ENCODE data around the gene RP2. TPM values are rescaled to one million over a fixed set of nuclear protein-coding genes. Genes with fewer than 3 reads are reported as not detected.
A peak's percentile ranks its signal among the peaks of the same experiment; 100 is the strongest.

The RP2 gene
- total RNA-seq, 1 donor from 2014 or later = 6.1 TPM

DNA sequence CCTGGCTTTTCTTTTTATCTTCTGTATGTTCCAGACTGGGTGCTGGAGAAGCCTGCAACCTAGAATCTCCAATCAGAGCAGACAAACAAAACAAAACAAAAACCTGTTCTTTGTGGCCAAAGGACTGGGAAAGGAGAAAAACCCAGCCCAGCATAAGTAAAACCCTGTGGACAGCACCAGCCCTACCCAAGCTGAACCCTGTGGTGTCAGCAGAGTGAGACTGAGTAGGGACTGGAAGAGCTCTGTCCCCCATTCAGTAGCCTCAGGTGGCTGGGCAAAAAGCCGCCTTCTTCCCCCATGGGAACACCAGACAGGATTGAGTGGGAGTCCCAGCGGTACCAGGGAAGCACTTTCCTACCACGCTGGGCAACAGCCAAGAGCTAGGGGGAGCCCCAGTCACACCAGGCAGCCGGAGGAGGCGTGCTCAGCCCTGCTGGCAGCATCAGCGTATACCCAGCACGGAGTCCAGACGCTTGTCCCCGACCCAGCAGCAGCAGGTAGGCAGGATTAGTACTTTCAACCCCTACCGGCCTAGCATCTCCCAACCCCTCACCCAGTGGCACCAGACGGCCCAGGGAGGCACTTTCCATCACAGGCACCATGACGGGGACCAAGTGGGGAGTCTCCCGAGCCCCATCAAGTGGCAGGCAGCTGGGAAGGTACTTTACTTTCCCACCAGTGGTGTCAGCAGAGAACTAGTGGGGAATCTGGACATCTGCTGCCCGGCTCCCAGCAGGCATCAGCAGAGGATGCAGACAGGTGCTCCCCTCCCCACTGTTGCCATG, 66.8 kb downstream of the RP2 start:
- DNase-seq (ENCODE audit: extremely low spot score in 2 of 2) = no peak
- Histone ChIP-seq H3K27me3 (no peaks in the 10 kb centered on the region), H3K36me3 (no peaks in the 10 kb centered on the region), H3K27ac (no peak overlapping the region), H3K4me1 (no peaks in the 10 kb centered on the region), H3K9me3 (no peaks in the 10 kb centered on the region), H3K4me3 (peak overlapping the region; percentile 18 to 32)
- TF ChIP-seq POLR2A (IDR thresholded peaks at IDR 0.05) (no peak), POLR2AphosphoS5 (IDR thresholded peaks at IDR 0.05; ENCODE audit: insufficient read depth in 1 of 2, low read depth in 1 of 2) (peak in 1 of 2 donors; percentile 43)
- TF ChIP-seq, protein P1, sequence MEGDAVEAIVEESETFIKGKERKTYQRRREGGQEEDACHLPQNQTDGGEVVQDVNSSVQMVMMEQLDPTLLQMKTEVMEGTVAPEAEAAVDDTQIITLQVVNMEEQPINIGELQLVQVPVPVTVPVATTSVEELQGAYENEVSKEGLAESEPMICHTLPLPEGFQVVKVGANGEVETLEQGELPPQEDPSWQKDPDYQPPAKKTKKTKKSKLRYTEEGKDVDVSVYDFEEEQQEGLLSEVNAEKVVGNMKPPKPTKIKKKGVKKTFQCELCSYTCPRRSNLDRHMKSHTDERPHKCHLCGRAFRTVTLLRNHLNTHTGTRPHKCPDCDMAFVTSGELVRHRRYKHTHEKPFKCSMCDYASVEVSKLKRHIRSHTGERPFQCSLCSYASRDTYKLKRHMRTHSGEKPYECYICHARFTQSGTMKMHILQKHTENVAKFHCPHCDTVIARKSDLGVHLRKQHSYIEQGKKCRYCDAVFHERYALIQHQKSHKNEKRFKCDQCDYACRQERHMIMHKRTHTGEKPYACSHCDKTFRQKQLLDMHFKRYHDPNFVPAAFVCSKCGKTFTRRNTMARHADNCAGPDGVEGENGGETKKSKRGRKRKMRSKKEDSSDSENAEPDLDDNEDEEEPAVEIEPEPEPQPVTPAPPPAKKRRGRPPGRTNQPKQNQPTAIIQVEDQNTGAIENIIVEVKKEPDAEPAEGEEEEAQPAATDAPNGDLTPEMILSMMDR (IDR thresholded peaks at IDR 0.05) = peak; percentile 25 to 51 (median 40)
- intact Hi-C loops (cut with DNase I) = no loop called here

DNA sequence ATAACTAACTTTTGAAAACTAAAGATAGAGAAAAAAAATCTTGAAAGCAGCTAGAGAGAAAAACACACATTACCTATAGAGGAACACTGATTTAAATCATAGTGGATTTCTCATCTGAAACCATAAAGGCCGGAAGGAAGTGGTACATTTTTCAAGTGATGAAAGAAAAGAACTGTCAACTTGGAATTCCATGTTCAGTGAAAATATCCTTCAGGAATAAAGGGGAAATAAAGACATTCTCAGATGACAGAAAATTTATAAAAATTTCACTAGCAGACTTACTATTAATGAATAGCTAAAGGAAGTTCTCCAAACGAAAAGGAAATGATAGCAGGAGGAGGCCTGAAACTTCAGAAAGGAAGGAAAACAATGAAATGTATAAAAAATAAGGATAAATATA, 67.8 kb downstream of the RP2 start:
- no peaks in the 10 kb centered on the region for H3K27me3 ChIP-seq
- DNase-seq (ENCODE audit: extremely low spot score in 2 of 2) = no peak
- H3K27ac ChIP-seq = no peak overlapping the region
- no peak overlapping the region for H3K4me3 ChIP-seq
- intact Hi-C loops (cut with DNase I) = no loop called here
- H3K9me3 ChIP-seq = no peaks in the 10 kb centered on the region
- TF ChIP-seq, protein P1 (IDR thresholded peaks at IDR 0.05) = no peak
- TF ChIP-seq POLR2A (IDR thresholded peaks at IDR 0.05) (no peak), POLR2AphosphoS5 (IDR thresholded peaks at IDR 0.05; ENCODE audit: insufficient read depth in 1 of 2, low read depth in 1 of 2) (no peak)
- H3K36me3 ChIP-seq = no peaks in the 10 kb centered on the region
- no peaks in the 10 kb centered on the region for H3K4me1 ChIP-seq

DNA sequence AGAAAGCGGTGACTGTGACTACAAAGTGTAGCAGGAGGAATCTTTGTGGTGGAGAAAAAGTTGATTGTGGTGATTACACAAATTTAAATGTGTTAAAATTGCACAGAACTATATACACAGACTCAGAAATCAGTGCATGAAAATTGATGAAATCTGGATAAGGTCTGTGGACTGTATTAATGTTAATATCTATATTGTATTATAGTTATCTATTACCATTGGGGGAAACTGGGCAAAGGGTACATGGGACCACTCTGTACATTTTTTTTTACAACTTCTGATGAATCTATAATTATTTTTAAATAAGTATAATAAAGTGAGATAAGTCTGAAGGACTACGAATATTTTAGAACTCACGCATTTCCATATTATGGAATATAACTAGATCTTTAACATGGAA, 73.6 kb downstream of the RP2 start:
- no peaks in the 10 kb centered on the region for H3K36me3 ChIP-seq
- H3K27ac ChIP-seq = no peak overlapping the region
- no peak overlapping the region for H3K4me3 ChIP-seq
- TF ChIP-seq POLR2AphosphoS5 (IDR thresholded peaks at IDR 0.05; ENCODE audit: insufficient read depth in 1 of 2, low read depth in 1 of 2) (no peak), POLR2A (IDR thresholded peaks at IDR 0.05) (no peak)
- TF ChIP-seq, protein P1 (IDR thresholded peaks at IDR 0.05) = no peak
- H3K9me3 ChIP-seq = no peaks in the 10 kb centered on the region
- no peaks in the 10 kb centered on the region for H3K27me3 ChIP-seq
- intact Hi-C loops (cut with DNase I) = no loop called here
- no peaks in the 10 kb centered on the region for H3K4me1 ChIP-seq
- DNase-seq (ENCODE audit: extremely low spot score in 2 of 2) = no peak

DNA sequence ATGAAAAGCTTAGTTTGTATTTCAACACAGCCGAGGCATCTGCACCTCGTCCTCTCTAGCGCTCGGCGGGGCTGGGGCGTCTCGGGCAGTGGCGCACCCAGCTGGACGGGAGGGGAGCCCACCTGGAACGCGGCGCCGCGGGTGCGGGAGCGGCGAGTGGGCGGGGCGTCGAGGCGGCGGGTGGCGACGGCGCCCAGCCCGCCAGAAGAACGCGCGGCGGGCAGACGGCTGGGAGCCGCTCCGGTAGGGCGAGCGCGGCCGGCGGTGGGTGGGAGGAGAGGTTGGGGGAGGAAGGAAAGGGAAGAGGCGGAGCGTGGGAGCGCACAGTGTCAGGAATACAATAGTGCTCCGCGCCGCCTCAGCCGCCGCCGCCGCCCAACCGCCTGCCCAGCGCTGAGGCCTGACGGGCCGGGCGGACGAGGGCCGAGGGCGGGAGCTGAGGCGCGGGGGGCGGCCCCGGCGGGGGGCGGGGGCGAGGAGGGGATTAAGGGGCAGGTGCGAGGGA, 75.3 kb downstream of the RP2 start, which contains the start of gene JADE3:
Gene JADE3 (plus strand): TSS at position 324 of the 505 bp plus-strand sequence. CDS start 72,474 bp downstream, outside the sequence.
- Histone ChIP-seq H3K4me3 (peak within 1 kb of the TSS; percentile 53 to 59), H3K36me3 (no peaks in the 10 kb centered on the region), H3K27me3 (no peaks in the 10 kb centered on the region), H3K4me1 (no peaks in the 10 kb centered on the region), H3K9me3 (no peaks in the 10 kb centered on the region), H3K27ac (peak within 1 kb of the TSS; percentile 53)
- intact Hi-C loops (cut with DNase I) = no loop called here
- no peak for DNase-seq (ENCODE audit: extremely low spot score in 2 of 2)
- TF ChIP-seq POLR2AphosphoS5 (IDR thresholded peaks at IDR 0.05; ENCODE audit: insufficient read depth in 1 of 2, low read depth in 1 of 2) (no peak), POLR2A (IDR thresholded peaks at IDR 0.05) (peak in 1 of 2 donors; percentile 18)
- TF ChIP-seq, protein P1 (IDR thresholded peaks at IDR 0.05) = no peak
